Muscle of back (tissue), 11 donors: Measurements from ENCODE around the gene CENPC. TPM values are rescaled to one million over a fixed set of nuclear protein-coding genes. Genes with fewer than 3 reads are reported as not detected.
"Not testable (repeated sequence)": the region's sequence is repeated elsewhere in the genome, so short reads cannot be mapped to it uniquely, and the experiment has no call there.

Experiments used
- DNase-seq, 3 donors: peaks; one replicate each; pipeline versions ENCODE4 v3.0.0 to v3.0.0-alpha.2; 2013
- polyA plus RNA-seq, 10 donors: library from polyadenylated mRNA; unstranded; fragments of 120-200 nt; gene quantifications; one replicate each; pipeline ENCODE4 v1.2.1, GENCODE V29; 2013; ENCODE audit not compliant: insufficient read length in 10 of 10

CENPC gene
- polyA plus RNA-seq, 10 donors = 10.9 to 21.6 (median 15.0) TPM

DNA sequence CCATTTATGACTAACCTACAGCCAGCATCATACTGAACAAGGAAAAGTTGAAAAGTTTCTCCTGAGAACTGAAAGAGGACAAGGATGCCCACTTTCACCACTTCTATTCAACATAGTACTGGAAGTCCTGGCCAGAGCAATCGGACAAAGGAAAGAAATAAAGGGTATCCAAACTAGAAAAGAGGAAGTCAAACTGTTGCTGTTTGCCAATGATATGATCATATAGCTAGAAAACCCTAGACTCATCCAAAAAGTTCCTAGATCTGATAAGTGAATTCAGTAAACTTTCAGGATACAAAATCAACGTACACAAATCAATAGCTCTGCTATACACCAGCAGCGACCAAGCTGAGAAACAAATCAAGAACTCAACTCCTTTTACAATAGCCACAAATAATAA is 64.5 kb downstream of the CENPC start:
- DNase-seq = no peak

DNA sequence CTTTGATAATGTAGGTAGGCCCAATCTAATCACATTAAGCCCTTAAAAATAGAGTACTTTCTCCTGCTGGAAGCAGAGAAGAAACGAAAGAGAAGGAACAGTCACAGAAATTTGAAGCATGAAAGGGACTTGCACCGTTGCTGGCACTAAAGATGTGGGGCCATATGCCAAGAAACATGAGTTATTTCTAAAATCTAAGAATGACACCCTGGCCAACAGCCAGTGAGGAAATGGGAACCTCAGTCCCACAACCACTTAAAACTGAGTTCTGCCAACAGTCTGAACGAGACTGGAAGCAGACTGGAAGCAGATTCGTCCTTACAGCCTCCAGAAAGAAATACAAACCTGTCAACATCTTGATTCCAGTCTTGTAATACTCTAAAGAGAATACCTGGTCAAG is 70.1 kb downstream of the CENPC start:
- no peak for DNase-seq

DNA sequence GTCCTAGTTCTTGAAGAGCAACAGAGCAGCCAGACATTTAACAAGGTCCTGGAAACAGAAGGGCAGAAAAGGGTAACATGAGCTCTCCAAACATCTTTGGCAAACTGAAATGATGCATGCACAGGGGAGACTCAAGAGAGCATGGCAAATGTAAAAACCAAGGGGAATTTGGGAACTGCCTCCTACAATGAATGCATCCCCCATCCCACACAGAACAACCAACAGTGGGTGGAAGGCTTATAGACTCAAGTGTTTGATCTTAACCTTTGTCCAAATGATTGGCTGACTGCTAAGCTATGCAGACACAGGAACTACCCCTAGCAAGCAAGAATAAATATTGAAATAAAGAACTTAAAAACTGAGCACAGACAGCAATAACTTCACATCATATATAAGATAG is 74.4 kb downstream of the CENPC start:
- DNase-seq = no peak

DNA sequence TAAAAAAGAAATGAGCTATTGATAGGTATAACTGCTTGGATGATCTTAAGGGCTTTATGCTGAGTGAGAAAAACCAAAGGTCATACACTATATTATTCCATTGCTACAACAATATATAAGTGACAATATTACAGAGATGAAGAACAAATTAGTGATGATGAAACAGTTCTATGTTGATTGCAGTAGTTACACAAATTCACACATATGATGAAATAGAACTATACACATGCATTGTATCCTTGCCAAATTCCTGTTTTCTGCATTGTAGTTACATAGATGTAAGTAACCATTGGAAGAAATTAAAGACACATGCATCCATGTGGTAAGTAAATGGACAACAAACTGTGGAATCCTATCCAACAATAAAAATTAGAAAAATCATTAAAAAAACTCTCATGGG is 76.5 kb downstream of the CENPC start:
- no peak for DNase-seq

DNA sequence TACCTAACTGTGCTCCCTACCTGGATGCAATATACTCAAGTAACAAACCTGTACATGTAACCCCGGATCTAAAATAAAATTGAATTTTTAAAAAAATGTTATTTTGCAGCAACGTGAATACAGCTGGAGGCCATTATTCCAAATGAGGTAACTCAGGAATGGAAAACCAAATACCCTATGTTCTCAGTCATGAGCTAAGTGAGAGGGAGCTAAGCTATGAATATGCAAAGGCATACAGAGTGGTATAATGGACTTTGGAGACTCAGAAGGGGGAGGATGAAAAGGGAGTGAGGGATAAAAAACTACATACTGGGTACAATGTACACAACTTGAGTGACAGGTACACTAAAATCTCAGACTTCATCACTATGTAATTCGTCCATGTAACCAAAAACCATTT is 78.6 kb downstream of the CENPC start:
- no peak for DNase-seq

DNA sequence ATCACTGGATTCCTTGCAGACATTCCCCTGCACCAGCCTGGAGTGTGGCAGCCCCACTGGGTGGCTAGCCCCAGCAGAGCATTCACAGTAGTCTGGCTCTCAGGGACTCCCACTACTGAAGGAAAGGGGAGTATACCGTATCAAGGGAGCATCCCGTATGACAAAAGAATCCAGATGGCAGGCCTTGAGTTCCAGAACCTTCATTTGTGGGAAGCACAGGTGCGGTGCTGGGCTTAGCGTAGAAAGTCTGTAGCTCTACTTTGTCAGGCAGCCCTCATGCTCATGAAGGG is 79.6 kb downstream of the CENPC start:
- DNase-seq = no peak

DNA sequence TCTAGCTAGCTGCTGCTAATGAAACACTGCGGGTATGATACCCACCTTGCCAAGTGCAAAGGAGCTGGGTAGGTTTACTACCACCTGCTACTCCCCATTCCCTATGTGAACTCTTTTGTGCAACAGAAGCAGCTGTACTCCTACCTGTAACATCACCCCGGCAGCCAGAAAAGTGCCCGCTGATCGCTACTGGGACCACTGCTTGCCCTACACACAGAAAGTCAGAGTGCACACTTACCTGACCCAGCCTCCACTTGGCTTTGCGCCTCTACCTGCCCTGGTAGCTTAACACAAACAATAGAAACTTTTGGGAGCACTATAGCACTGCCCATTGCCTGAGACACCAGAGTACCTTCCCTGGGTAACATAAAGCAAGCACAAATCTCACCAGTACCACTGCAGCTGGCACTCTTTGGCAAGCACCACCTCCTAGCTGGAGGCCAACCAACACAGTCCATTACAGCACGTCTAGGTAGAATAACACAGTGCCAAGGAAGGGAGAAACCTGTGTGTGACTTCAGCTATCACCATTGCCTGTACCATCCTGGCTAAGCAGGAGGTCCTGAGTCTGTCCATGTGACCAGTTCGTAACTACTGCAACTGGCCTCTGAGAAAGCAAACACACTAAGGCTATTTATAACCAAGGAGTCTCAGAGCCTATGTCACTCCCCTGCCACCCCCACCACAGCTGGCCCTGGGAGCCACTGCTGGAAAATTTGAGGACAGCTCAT is 80.1 kb downstream of the CENPC start:
- DNase-seq = peak in 2 of 3 donors; percentile 3 to 8

DNA sequence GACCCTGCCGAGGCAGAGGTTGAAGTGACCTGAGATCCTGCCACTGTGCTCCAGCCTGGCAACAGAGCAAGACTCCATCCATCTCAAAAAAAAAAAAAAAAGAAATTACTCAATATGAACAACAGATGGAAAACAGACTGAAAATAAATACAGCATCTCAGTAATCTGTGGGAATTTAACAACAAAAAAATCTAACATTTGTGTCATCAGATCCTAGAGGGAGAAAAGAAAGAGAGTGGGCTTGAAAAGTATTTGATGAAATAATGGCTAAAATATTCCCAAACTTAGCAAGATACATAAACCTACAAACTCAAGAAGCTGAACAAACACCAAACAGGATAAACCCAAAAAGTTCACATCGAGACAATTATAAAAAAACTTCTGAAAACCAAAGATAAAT is 84.7 kb downstream of the CENPC start:
- DNase-seq = no peak

DNA sequence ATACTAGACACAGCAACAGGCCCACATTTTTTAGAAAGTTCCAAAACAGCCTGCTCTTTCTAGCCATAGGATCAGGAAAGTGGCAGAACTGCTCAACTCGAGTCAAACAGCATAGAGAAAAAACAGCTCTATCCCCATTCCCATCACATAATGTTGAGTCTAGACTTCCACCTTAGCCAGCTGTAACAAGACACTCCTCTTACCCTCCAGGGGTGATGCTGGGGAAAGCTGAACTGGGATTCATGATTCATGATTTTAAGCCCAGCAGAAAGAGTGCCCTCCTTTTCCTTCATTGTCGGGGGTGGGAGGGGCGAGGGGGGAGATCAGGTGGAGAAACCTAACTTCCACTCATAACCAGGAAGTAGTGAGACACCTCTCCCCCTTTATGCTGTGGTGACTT is 86.1 kb downstream of the CENPC start:
- no peak for DNase-seq

DNA sequence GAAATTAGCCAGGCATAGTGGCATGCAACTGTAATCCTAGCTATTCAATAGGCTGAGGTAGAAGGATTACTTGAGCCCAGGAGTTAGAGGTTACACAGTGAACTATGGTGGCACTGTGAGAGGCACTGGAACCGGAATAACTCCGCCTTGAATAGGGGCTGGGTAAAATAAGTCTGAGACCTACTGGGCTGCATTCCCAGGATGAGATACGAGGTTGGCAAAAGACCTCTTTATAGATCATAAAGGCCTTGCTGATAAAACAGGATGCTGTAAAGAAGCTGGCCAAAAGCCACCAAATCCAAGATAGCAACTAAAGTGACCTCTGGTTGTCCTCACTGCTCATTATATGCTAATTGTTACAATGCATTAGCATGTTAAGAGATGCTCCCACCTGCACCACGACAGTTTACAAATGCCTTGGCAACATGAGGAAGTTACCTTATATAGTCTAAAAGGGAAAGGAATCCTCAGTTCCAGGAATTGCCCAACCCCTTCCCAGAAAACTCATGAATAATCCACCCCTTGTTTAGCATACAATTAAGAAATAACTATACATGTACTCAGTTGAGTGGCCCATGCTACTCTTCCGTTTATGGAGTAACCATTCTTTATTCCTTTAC is 88.6 kb downstream of the CENPC start:
- DNase-seq = no peak

DNA sequence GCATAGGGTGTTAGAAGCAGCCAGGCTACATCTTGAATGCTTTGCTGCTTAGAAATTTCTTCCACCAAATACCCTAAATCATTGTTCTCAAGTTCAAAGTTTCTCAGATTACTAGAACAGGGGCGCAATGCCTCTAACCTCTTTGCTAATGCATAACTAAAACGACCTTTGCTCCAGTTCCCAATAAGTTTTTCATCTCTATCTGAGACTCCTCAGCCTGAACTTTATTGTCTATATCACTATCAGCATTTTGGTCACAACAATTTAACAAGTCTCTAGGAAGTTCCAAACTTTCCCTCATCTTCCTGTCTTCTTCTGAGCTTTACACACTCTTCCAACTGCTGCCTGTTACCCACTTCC is 92.5 kb downstream of the CENPC start:
- not testable (repeated sequence) for DNase-seq

DNA sequence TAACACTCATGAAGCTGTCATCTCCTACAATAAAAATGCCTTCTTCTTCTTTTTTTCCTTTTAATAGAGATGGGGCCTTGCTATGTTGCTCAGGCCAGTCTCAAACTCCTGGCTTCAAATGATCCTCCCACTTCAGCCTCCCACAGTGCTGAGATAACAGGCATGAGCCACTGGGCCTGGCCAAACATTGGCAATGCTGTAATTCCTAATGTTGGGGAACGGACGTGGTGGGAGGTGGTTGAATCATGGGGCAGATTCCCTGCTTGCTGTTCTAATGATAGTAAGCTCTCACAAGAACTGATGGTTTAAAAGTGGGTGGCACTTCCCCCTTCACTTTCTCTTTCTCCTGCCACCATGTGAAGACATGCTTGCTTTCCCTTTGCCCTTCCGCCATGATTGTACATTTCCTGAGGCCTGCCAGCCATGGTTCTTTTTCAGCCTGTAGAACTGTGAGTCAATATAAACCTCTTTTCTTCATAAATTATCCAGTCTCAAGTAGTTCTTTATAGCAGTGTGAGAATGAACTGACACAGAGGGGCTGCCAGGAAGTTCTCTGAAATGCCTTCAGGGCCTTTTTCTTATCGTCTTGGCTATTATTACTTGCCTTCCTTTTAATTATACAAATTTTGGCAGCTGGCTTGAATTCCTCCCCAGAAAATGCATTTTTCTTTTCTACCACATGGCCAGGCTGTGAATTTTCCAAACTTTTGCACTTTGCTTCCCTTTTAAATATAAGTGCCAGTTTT is 93.0 kb downstream of the CENPC start:
- DNase-seq = no peak

DNA sequence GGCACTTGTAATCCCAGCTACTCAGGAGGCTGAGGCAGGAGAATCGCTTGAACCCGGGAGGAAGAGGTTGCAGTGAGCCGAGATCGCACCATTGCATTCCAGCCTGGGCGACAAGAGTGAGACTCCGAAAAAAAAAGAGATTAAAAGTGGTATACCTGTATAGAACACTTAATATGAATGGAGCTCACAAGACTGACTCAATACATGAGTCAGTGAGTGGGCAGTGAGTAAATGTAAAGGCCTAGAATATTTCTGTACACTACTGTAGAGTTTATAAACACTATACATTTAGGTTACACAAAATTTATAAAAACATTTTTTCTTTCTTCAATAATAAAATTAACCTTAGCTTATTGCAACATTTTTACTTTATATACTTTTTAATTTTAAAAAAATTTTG is 93.8 kb downstream of the CENPC start:
- no peak for DNase-seq

DNA sequence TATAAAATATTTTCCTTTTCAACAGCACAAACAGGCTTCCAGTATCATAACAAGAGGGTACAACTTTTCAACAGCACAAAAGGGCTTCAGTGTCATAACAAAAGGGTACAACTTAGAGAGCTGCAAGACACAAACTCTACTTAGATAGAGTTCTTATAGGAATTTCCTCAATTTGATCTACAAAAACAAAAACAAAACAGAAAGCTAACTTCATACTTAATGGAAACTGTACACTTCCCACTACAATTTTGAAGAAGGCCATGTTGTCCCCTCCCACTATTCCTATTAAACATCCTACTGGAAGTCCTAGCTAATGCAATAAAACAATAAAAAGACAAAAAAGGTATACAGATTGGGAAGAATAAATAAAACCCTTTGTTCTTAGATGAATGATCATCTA is 96.7 kb downstream of the CENPC start:
- DNase-seq = no peak

DNA sequence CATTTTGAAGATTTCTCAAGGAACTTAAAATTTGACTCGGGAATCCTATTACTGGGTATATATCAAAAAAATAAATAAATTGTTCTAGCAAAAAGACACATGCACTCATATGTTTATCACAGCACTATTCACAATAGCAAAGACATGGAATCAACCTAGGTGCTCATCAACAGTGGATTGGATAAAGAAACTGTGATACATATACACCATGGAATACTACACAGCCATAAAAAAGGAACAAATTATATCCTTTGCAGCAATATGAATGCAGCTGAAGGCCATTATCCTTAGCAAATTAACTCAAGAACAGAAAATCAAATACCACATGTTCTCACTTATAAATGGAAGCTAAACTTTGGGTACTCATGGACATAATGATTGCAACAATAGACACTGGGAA is 97.4 kb downstream of the CENPC start:
- DNase-seq = no peak

DNA sequence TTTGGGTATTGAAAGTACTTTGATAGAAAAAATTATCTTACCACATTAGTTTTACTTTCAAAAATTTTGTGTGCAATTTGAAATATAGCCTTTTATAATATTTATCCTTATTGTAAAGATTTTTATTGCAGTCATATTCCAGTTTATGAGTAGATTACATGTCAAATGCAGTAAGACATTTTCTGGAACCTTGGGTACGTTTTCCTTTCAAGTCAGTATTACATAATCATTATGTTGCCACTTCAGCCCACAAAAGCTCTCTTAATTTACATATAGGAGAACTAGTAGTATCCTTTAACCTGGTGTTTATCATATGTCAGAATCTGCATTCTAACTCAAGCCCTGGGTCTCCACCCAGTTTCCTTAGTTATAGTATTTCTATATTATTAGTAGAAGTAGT is 98.5 kb downstream of the CENPC start:
- no peak for DNase-seq

DNA sequence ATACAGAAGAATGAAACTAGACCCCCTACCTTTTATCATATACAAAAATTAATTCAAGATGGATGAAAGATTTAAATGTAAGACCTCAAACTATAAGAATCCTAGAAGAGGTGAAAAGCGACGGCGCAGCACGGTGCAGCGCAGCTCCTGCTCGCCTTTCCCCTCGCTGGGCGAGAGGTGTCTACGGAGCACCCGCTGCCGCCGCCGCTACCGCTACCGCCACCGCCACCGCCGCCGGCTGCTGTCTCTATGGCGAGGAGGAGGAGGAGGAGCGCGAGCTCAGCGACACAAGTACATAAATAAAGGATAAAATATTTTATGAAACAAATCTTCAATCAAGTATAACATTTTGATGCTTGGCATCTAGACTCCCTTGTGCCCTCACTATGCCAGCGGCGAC is 99.4 kb downstream of the CENPC start:
- DNase-seq = not testable (repeated sequence)

DNA sequence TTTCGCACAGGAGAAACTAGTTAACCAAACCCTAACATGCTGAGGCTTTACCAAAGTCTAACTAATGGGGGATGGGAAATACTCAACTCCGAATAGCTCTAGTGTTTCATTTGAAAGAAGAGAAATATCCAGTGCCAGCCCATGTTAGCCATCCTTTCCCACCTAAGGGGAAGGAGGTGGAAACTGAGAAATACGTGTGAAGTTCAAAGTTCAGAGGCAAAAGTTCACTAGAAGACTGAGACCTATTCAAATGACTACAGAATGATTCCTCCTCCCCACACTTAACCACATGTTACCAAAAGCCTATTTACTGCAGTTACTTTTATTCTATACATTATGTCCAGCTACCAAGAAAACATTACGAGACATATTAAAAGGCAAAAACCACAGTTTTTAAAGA is 106.3 kb downstream of the CENPC start:
- DNase-seq = no peak

DNA sequence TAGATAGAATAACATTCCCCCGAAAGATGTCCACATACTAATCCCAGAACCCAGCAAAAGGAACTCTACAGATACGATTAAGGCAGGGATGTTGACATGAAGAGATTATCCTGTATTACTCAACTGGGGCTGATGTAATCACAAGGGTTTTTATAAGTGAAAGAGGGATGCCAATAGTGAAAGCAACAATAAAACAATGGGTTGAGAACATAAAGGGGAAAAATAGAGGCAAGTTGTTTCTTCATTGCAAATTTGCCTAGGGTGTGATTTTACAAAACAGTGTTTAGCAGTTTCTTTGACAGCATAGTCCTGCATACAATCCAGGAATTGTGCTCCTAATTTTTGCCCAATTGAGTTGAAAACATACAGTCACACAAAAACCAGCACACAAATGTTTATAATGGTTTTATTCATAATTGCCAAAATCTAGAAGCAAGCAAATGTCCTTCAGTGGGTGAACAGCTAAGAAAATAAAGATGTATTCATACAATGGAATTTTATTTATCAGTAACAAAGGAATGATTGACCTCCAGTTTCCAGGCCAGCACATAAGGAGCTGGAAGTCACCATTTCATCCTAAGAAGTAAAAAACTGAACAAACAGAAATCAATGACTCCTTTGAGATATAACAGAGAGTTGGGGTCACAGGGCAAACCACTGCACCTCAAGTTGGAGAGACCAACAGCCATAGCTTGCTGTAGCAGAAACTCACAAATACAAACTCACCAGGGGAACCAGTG is 107.2 kb downstream of the CENPC start:
- DNase-seq = peak in 1 of 3 donors; percentile 10

DNA sequence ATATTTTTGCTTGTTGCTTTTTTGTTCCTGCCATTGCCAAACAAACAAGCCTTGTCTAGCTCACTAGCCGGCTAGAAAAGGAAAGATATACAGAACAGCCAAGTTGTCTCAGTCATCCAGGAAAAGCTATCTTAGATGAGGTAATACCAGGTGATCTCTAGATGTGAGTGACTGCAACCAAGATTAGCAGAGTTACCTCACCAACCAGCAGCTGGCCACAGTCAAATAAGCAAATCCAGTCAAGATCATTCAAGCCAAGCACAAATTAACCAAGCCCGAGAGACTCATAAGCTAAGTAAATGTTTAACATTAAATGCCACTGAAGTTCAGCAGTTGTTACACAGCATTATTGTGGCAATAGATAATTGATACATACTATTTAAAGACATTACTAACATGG is 108.6 kb downstream of the CENPC start:
- no peak for DNase-seq

DNA sequence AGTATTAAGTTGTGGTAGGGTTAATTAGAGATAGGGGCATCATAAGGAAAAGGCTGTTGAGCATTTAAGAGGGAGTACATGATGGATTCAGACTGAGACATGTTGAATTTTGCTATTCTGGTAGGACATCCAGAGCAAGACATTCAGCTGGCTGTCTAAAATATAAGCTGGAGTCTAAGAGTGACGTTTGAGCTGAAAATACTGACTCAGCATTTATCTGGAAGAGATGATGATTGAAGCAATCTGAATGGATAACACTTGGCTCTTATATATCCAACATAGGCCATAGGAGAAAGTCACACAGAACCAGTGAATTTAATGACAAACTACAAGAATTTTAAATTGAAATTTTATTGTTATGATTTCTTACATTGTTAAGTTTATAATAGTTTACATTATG is 114.3 kb downstream of the CENPC start:
- DNase-seq = no peak

DNA sequence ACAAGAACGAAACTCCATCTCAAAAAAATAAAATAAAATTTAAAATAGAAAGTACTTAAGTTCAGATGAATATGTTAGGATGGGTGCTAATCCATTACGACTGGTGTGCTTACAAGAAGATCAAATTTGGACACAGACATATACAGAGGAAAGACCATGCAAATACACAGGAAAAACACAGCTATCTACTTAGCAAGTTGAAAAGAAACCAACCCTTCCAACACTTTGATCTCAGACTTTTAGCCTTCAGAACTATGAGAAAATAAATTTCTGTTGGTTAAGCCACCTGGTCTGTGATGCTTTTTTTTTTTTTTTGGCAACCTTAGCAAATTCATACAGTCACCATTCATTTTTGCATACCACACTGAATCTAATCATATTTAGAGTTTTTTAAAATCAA is 116.5 kb downstream of the CENPC start:
- DNase-seq = no peak
